Measurements from ENCODE around the gene PIK3C2A. TPM values are rescaled to one million over a fixed set of nuclear protein-coding genes. Genes with fewer than 3 reads are reported as not detected.

The PIK3C2A gene, protein sequence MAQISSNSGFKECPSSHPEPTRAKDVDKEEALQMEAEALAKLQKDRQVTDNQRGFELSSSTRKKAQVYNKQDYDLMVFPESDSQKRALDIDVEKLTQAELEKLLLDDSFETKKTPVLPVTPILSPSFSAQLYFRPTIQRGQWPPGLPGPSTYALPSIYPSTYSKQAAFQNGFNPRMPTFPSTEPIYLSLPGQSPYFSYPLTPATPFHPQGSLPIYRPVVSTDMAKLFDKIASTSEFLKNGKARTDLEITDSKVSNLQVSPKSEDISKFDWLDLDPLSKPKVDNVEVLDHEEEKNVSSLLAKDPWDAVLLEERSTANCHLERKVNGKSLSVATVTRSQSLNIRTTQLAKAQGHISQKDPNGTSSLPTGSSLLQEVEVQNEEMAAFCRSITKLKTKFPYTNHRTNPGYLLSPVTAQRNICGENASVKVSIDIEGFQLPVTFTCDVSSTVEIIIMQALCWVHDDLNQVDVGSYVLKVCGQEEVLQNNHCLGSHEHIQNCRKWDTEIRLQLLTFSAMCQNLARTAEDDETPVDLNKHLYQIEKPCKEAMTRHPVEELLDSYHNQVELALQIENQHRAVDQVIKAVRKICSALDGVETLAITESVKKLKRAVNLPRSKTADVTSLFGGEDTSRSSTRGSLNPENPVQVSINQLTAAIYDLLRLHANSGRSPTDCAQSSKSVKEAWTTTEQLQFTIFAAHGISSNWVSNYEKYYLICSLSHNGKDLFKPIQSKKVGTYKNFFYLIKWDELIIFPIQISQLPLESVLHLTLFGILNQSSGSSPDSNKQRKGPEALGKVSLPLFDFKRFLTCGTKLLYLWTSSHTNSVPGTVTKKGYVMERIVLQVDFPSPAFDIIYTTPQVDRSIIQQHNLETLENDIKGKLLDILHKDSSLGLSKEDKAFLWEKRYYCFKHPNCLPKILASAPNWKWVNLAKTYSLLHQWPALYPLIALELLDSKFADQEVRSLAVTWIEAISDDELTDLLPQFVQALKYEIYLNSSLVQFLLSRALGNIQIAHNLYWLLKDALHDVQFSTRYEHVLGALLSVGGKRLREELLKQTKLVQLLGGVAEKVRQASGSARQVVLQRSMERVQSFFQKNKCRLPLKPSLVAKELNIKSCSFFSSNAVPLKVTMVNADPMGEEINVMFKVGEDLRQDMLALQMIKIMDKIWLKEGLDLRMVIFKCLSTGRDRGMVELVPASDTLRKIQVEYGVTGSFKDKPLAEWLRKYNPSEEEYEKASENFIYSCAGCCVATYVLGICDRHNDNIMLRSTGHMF (N-terminal part only)
- total RNA-seq (2022; extraction: Qiagen RNA extraction), result 9.0 to 16.3 TPM (median 13.4 TPM) in 5 replicates

DNA sequence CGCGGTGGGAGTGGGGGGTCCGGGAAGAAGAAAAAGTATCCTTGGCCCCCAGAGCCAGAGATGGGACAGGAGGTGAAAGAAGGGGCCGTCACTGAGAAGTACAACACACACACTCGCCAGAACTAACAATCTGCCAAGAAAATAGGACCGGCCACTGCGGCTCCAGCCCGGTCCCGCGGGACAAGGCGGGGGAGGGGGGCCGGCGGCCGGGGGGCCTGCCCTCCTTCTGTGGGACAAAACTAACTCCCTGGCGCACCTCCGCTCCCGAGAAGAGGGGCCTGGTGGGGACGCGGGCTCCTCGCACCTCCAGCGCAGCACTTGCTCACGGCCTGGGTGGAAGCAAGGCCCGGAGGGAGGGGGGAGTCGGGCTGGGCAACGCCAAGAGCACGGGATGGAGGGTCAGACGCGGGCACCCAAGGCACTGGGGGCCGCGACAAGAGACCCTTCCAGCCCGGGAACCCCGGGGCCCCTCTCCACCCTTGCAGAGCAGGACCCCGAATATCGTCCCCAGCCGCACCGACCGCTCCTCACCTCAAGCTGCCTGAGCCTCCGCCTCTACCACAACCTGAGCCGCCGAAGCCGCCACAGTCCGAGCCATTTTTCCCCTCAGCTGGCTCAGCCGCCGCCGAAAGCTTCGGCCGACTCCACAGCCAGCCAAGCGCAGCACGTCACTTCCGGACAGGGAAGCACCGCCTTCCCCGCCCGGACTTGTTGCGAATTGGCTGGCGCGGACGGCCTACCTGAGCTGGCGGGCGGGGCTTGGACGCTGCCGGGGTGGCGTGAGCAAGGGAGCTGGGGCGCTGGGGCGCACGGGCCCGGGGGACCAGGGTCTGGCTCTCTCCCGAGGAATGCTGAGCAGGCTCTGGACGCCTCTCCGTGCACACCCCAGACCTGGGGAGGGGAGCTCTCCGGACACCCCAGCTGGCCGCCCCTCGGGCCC, at the start of gene PIK3C2A:
PIK3C2A (minus strand) TSS at position 670 of the 940 bp plus-strand sequence. CDS start 38,245 bp downstream, outside the sequence.

Other genes starting within 250 kb of the PIK3C2A start
- 44.0 to 52.1 TPM (median 49.4 TPM) in 5 replicates for gene PLEKHA7, start 193.6 kb downstream of the PIK3C2A start, total RNA-seq (2022; extraction: Qiagen RNA extraction)
- gene RPS13, start 130.3 kb downstream of the PIK3C2A start, total RNA-seq (2022; extraction: Qiagen RNA extraction), result 1,535 to 1,903 TPM (median 1,574 TPM) in 5 replicates
- gene NUCB2, start 68.8 kb upstream of the PIK3C2A start, total RNA-seq (2022; extraction: Qiagen RNA extraction), result 28.4 to 36.0 TPM (median 32.3 TPM) in 5 replicates
- gene NCR3LG1, start 143.8 kb upstream of the PIK3C2A start, total RNA-seq (2022; extraction: Qiagen RNA extraction), result 1.8 to 3.0 TPM (median 2.3 TPM) in 5 replicates
- gene KCNJ11, start 180.7 kb upstream of the PIK3C2A start, total RNA-seq (2022; extraction: Qiagen RNA extraction), result 2.6 to 4.1 TPM (median 3.7 TPM) in 5 replicates